Left lung (tissue), 10 donors: ENCODE results near the gene ABTB1. TPM values are rescaled to one million over a fixed set of nuclear protein-coding genes. Genes with fewer than 3 reads are reported as not detected.

Experiments
- ATAC-seq: fragments of 200-7000 bp; cut with Tn5 transposase; one replicate; pipeline ENCODE4 v1.9.1; 2020; ENCODE audit warnings: moderate library complexity
- DNase-seq, 4 donors: peaks; one replicate each; pipeline ENCODE4 v3.0.0-alpha.2; 2013 to 2020
- H3K27ac ChIP-seq, 2 donors: fragments of 200-600 bp; sonication (generic) in 1 of 2; one replicate each; pipeline versions ENCODE4 v1.5.0 to v1.8.0; 2020 to 2021
- H3K27me3 ChIP-seq, 2 donors: fragments of 200-600 bp; sonication (generic) in 1 of 2; one replicate each; pipeline versions ENCODE4 v1.5.0 to v1.8.0; 2020 to 2021
- H3K36me3 ChIP-seq, 2 donors: fragments of 200-600 bp; sonication (generic) in 1 of 2; one replicate each; pipeline versions ENCODE4 v1.5.0 to v1.8.0; 2020 to 2021
- H3K4me1 ChIP-seq, 2 donors: fragments of 200-600 bp; one replicate each; pipeline ENCODE4 v1.8.0; 2021
- H3K4me3 ChIP-seq, 2 donors: fragments of 200-600 bp; sonication (generic) in 1 of 2; one replicate each; pipeline versions ENCODE4 v1.5.0 to v1.8.0; 2020 to 2021; ENCODE audit warnings: mild to moderate bottlenecking in 1 of 2
- H3K9me3 ChIP-seq, 2 donors: fragments of 200-600 bp; sonication (generic) in 1 of 2; one replicate each; pipeline versions ENCODE4 v1.5.0 to v1.8.0; 2020 to 2021
- CTCF ChIP-seq, 2 donors: fragments of 200-600 bp; sonication (generic) in 1 of 2; IDR thresholded peaks; one replicate each; pipeline versions ENCODE4 v1.5.0 to v1.8.0; 2021; ENCODE audit warnings: antibody characterized with exemption in 2 of 2
- intact Hi-C, 2 donors: fragments of 100-400 bp; cut with DNase I; formaldehyde crosslinking; loops; one replicate each; pipeline versions ENCODE4 v1.11.2 to v1.14.2; 2022
- polyA plus RNA-seq, 6 donors: library from polyadenylated mRNA; unstranded; fragments of 120-200 nt; gene quantifications; one replicate each; pipeline ENCODE4 v1.2.1, GENCODE V29; 2013; ENCODE audit not compliant: insufficient read length in 6 of 6
- total RNA-seq, 2 donors: library from RNA; stranded (reverse); fragmentation: NEBNext Ultra II Directional; extraction: Animal tissue kit (Norgen Biotek cat#: 25700); gene quantifications; one replicate each; pipeline ENCODE4 v1.2.1, GENCODE V29; 2021
- donor health status: DM: no; HTN: yes; CAD: no.
- donor health status: DM: no; HTN: no; CAD: no.

Gene ABTB1
- total and polyA plus RNA-seq, 8 donors = 20.2 to 56.1 (median 26.8) TPM

GRCh38 chr3:127655641-127656040 is 17.1 kb upstream of the ABTB1 start:
- DNase-seq (no peak), ATAC-seq (peak; percentile 43)
- no peak for TF ChIP-seq CTCF (IDR thresholded peaks at IDR 0.05)
- H3K27me3 ChIP-seq = no peaks in the 10 kb centered on the region
- no peak overlapping the region for H3K4me3 ChIP-seq
- no peaks in the 10 kb centered on the region for H3K36me3 ChIP-seq
- H3K9me3 ChIP-seq = no peaks in the 10 kb centered on the region
- intact Hi-C loops = no loop called here
- H3K4me1 ChIP-seq = no peaks in the 10 kb centered on the region
- H3K27ac ChIP-seq = peak overlapping the region in 1 of 2 donors; percentile 26

GRCh38 chr3:127656906-127657305 is 15.8 kb upstream of the ABTB1 start:
- no peaks in the 10 kb centered on the region for H3K4me1 ChIP-seq
- intact Hi-C loops = no loop called here
- no peaks in the 10 kb centered on the region for H3K36me3 ChIP-seq
- no peak for DNase-seq
- H3K27me3 ChIP-seq = no peaks in the 10 kb centered on the region
- H3K4me3 ChIP-seq = no peak overlapping the region
- H3K27ac ChIP-seq = no peak overlapping the region
- H3K9me3 ChIP-seq = no peaks in the 10 kb centered on the region
- TF ChIP-seq CTCF (IDR thresholded peaks at IDR 0.05) = no peak
- no peak for ATAC-seq

GRCh38 chr3:127658234-127658633 is 14.5 kb upstream of the ABTB1 start:
- Histone ChIP-seq H3K27me3 (no peaks in the 10 kb centered on the region), H3K9me3 (no peaks in the 10 kb centered on the region), H3K4me1 (no peaks in the 10 kb centered on the region), H3K36me3 (no peaks in the 10 kb centered on the region), H3K27ac (no peak overlapping the region), H3K4me3 (no peak overlapping the region)
- no peak for TF ChIP-seq CTCF (IDR thresholded peaks at IDR 0.05)
- DNase-seq (no peak), ATAC-seq (no peak)
- intact Hi-C loops = no loop called here

- Histone ChIP-seq H3K27me3 (no peaks in the 10 kb centered on the region), H3K4me3 (no peak overlapping the region), H3K9me3 (no peaks in the 10 kb centered on the region), H3K4me1 (no peaks in the 10 kb centered on the region), H3K27ac (no peak overlapping the region), H3K36me3 (no peaks in the 10 kb centered on the region)
- intact Hi-C loops = no loop called here
- ATAC-seq (no peak), DNase-seq (no peak)
- TF ChIP-seq CTCF (IDR thresholded peaks at IDR 0.05) = no peak
These were observed 12.0 kb upstream of the ABTB1 start for GRCh38 chr3:127660621-127661251.

- ATAC-seq (no peak), DNase-seq (no peak)
- Histone ChIP-seq H3K4me3 (no peak overlapping the region), H3K36me3 (no peaks in the 10 kb centered on the region), H3K4me1 (no peaks in the 10 kb centered on the region), H3K9me3 (no peaks in the 10 kb centered on the region), H3K27me3 (no peaks in the 10 kb centered on the region), H3K27ac (no peak overlapping the region)
- no peak for TF ChIP-seq CTCF (IDR thresholded peaks at IDR 0.05)
- intact Hi-C loops = no loop called here
These were observed 11.2 kb upstream of the ABTB1 start for GRCh38 chr3:127661600-127661999.
